ENCODE measurements around the gene N4BP2.

Gene N4BP2

GRCh38 chr4:40180356-40180755, 123.7 kb downstream of the N4BP2 start:
- Histone ChIP-seq H4K20me1 (ENCODE audit: insufficient read depth) (no peaks in the 10 kb centered on the region), H3K36me3 (ENCODE audit: insufficient read depth) (no peaks in the 10 kb centered on the region), H3K4me3 (IDR thresholded peaks at IDR 0.05; ENCODE audit: insufficient read depth, low read depth, low read length) (no peak overlapping the region), H3K4me1 (ENCODE audit: low read depth, poor library complexity, severe bottlenecking) (peaks cover 13% of the 10 kb centered on the region), H3K79me2 (ENCODE audit: insufficient read depth, low read depth) (no peaks in the 10 kb centered on the region), H3K27me3 (ENCODE audit: insufficient read depth, low read depth) (no peaks in the 10 kb centered on the region), H3K9ac (no peak overlapping the region), H3K4me2 (no peak overlapping the region), H2AFZ (ENCODE audit: low read depth) (no peak overlapping the region), H3K27ac (no peak overlapping the region)
- TF ChIP-seq CTCF (conservative IDR thresholded peaks at IDR 0.05; ENCODE audit: low read depth, low read length): no peak

- Histone ChIP-seq H3K4me1 (ENCODE audit: low read depth, poor library complexity, severe bottlenecking) (peaks cover 13% of the 10 kb centered on the region), H3K27ac (no peak overlapping the region), H3K9ac (no peak overlapping the region), H4K20me1 (ENCODE audit: insufficient read depth) (no peaks in the 10 kb centered on the region), H3K4me2 (no peak overlapping the region), H2AFZ (ENCODE audit: low read depth) (no peak overlapping the region), H3K79me2 (ENCODE audit: insufficient read depth, low read depth) (no peaks in the 10 kb centered on the region), H3K27me3 (ENCODE audit: insufficient read depth, low read depth) (no peaks in the 10 kb centered on the region), H3K4me3 (IDR thresholded peaks at IDR 0.05; ENCODE audit: insufficient read depth, low read depth, low read length) (no peak overlapping the region), H3K36me3 (ENCODE audit: insufficient read depth) (no peaks in the 10 kb centered on the region)
- no peak for TF ChIP-seq CTCF (conservative IDR thresholded peaks at IDR 0.05; ENCODE audit: low read depth, low read length)
These were observed 125.4 kb downstream of the N4BP2 start for GRCh38 chr4:40182001-40182400.

- Histone ChIP-seq H4K20me1 (ENCODE audit: insufficient read depth) (no peaks in the 10 kb centered on the region), H3K4me3 (IDR thresholded peaks at IDR 0.05; ENCODE audit: insufficient read depth, low read depth, low read length) (no peak overlapping the region), H3K36me3 (ENCODE audit: insufficient read depth) (no peaks in the 10 kb centered on the region), H3K79me2 (ENCODE audit: insufficient read depth, low read depth) (no peaks in the 10 kb centered on the region), H3K9ac (no peak overlapping the region), H3K4me1 (ENCODE audit: low read depth, poor library complexity, severe bottlenecking) (peaks cover 13% of the 10 kb centered on the region), H3K27ac (no peak overlapping the region), H3K4me2 (no peak overlapping the region), H2AFZ (ENCODE audit: low read depth) (no peak overlapping the region), H3K27me3 (ENCODE audit: insufficient read depth, low read depth) (no peaks in the 10 kb centered on the region)
- no peak for TF ChIP-seq CTCF (conservative IDR thresholded peaks at IDR 0.05; ENCODE audit: low read depth, low read length)
These were observed 126.3 kb downstream of the N4BP2 start for GRCh38 chr4:40182954-40183353.

- H3K36me3 ChIP-seq (ENCODE audit: insufficient read depth): no peaks in the 10 kb centered on the region
- no peak overlapping the region for H3K4me2 ChIP-seq
- TF ChIP-seq CTCF (conservative IDR thresholded peaks at IDR 0.05; ENCODE audit: low read depth, low read length): no peak
- no peaks in the 10 kb centered on the region for H3K27me3 ChIP-seq (ENCODE audit: insufficient read depth, low read depth)
- H3K79me2 ChIP-seq (ENCODE audit: insufficient read depth, low read depth): no peaks in the 10 kb centered on the region
- no peaks in the 10 kb centered on the region for H4K20me1 ChIP-seq (ENCODE audit: insufficient read depth)
- no peak overlapping the region for H3K4me3 ChIP-seq (IDR thresholded peaks at IDR 0.05; ENCODE audit: insufficient read depth, low read depth, low read length)
- H3K4me1 ChIP-seq (ENCODE audit: low read depth, poor library complexity, severe bottlenecking): peaks cover 13% of the 10 kb centered on the region
- H2AFZ ChIP-seq (ENCODE audit: low read depth): no peak overlapping the region
- H3K27ac ChIP-seq: no peak overlapping the region
- no peak overlapping the region for H3K9ac ChIP-seq
These were observed 127.2 kb downstream of the N4BP2 start for GRCh38 chr4:40183615-40184411.

All from KMS-11 (cell line).